ENCODE data around the gene ALK.

DNA sequence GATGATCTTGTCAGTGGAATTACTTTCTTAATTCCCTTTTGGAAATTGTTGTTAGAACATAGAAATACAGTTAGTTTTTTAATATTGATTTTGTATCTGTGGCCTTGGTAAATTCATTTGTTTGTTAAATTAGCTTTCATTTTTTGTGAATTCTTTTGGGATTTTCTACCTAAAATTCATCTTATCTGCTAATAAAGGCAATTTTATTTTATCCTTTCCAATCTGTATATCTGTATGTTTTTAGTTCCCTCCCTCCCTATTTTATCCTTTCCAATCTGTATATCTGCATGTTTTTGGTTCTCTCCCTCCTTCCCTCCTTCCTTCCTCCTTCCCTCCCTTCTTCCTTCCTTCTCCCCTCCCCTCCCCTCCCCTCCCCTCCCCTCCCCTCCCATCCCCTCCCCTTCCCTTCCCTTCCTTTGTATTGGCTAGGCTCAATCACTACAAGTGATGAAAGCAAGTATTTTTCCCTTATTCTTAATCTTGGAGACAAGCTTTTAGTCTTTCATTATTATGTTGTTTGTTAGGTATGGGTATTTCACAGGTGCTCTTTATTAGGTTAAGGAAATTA is 244.4 kb downstream of the ALK start:
- TF ChIP-seq SUZ12 (IDR thresholded peaks at IDR 0.05; ENCODE audit: extremely low read depth, insufficient read depth, insufficient read length): no peak
- no peak for TF ChIP-seq YY1 (IDR thresholded peaks at IDR 0.05; ENCODE audit: insufficient read depth, insufficient read length)

Data from NT2/D1 (cell line).